PC-3 (cell line): Measurements from ENCODE around the gene IFI27L1.

ENCODE experiments used
- EZH2phosphoT487 ChIP-seq: fragments of 300-600 bp; sonication (generic); IDR thresholded peaks from 2 replicates; pipeline ENCODE4 v1.6.1; 2018; ENCODE audit warnings: mild to moderate bottlenecking, antibody characterized with exemption, low read length, borderline replicate concordance
- TF ChIP-seq, protein P1 (sequence below): fragments of 300-600 bp; sonication (generic); conservative IDR thresholded peaks from 2 replicates; pipeline ENCODE4 v1.5.1; 2017; ENCODE audit warnings: antibody characterized with exemption, low read depth, mild to moderate bottlenecking, low read length

GRCh38 chr14:94088516-94088915, 7.4 kb downstream of the IFI27L1 start:
- TF ChIP-seq, protein P1, sequence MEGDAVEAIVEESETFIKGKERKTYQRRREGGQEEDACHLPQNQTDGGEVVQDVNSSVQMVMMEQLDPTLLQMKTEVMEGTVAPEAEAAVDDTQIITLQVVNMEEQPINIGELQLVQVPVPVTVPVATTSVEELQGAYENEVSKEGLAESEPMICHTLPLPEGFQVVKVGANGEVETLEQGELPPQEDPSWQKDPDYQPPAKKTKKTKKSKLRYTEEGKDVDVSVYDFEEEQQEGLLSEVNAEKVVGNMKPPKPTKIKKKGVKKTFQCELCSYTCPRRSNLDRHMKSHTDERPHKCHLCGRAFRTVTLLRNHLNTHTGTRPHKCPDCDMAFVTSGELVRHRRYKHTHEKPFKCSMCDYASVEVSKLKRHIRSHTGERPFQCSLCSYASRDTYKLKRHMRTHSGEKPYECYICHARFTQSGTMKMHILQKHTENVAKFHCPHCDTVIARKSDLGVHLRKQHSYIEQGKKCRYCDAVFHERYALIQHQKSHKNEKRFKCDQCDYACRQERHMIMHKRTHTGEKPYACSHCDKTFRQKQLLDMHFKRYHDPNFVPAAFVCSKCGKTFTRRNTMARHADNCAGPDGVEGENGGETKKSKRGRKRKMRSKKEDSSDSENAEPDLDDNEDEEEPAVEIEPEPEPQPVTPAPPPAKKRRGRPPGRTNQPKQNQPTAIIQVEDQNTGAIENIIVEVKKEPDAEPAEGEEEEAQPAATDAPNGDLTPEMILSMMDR, result no peak
- no peak for TF ChIP-seq EZH2phosphoT487
